Ecto neural progenitor cell (in vitro differentiated cells): Measurements from ENCODE around the gene PRKCA.
"Not testable (repeated sequence)": the region's sequence is repeated elsewhere in the genome, so short reads cannot be mapped to it uniquely, and the experiment has no call there.

Experiments
- DNase-seq: peaks from one replicate; pipeline ENCODE4 v3.0.0-alpha.2; 2018; ENCODE audit warnings: low spot score

Gene PRKCA

GRCh38 chr17:66290101-66290722 lies 12.2 kb upstream of the PRKCA start:
- DNase-seq = no peak

GRCh38 chr17:66292353-66292752 lies 10.1 kb upstream of the PRKCA start:
- DNase-seq = no peak

DNA sequence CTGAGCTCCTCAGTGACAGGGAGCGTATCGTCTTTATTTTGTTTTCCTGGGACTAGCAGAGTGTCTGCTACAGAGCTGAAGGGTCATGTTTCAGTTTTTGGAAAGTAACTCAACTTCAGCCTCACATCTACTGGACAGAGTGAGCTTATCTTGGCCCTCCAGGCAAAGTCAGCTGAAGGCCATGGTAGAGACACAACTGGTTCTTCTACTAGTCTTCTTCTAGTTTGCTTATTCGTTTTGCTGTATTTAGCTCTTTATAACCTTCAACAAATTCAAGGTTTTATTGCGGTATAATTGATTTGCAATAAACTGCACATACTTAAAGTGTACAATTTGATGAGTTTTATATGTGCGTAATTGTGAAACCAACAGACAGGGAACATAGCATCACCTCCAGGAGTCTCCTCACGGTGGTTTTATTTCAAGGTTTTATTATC lies 6.1 kb upstream of the PRKCA start:
- DNase-seq = no peak

DNA sequence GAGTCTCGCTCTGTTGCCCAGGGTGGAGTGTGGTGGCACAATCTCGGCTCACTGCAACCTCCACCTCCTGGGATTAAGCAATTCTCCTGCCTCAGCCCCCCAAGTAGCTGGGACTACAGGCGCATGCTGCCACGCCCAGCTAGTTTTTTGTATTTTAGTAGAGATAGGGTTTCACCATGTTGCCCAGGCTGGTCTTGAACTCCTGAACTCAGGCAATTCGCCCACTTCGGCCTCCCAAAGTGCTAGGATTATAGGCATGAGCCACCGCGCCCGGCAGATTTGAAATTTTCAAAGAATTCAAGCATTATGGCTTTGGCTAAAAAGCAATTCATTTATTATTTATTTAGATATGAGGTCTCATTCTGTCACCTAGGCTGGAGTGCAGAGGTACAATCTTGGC lies 5.0 kb upstream of the PRKCA start:
- not testable (repeated sequence) for DNase-seq

GRCh38 chr17:66299711-66300110 lies 2.7 kb upstream of the PRKCA start:
- no peak for DNase-seq

DNA sequence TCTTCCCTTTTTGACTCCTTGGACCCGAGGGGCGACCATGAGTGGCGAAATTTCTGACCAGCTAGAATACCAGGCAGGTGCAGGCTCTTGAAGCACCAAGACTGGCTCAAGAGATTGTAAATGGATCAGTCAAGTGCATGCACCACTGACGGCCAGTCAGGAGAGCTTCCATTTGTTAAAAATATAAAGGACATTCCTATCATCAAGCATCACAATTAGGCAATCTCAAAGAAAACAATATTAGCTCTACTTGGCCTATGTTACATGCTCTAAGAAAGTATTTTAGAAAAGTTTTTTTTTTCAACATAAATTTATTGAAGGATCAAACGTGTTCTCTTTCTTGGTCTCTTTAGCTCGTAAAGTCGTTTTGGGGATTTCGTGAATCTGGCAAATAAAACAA lies 1.5 kb upstream of the PRKCA start:
- DNase-seq = no peak

- DNase-seq = no peak
These were observed 998 bp upstream of the PRKCA start for GRCh38 chr17:66301367-66301863.

- peak; percentile 90 for DNase-seq
These were observed 581 bp downstream of the PRKCA start for GRCh38 chr17:66302761-66303626.

DNA sequence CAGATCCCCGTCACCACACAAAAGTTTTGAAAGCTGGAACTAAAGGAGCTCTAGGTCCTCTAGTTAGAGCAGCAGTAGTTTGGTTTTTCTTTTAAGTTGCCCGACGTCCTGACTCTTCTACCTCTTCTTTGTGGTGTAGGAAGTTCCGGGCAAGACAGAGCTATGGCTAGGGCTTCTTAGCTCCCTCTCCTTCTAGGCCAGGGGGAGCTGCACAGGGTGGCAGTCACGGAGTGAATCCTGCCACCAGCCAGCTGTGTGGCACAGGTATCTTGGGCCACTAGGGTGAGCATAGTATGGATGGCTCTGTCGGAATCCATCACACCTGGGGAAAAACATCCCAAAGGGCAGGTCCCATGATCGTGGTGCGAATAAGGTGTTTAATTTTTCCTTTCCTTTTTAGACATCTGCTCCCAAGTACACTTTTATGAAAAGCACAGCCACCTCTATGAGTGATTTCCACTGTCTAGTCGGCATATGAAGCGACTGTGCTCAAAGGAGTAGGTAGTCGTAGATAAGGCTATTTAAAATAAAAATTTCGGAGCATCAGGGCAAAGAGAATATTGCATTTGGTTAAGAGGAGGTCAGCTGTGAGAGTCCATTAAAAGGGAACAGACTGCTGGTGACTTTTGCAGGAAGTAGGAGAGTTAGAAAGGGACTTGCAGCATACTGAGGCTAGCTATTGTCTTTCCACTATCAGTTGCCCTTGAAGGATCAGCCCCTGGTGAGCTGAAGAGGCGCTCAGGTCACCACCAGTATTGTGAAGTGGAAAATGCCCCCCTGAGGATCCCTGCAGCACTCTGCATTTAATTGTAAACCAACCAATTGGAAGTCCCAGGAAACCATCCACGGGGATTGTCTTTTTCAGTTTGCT lies 2.1 kb downstream of the PRKCA start:
- DNase-seq = peak; percentile 61

GRCh38 chr17:66306446-66306845 lies 4.0 kb downstream of the PRKCA start:
- DNase-seq = no peak

DNA sequence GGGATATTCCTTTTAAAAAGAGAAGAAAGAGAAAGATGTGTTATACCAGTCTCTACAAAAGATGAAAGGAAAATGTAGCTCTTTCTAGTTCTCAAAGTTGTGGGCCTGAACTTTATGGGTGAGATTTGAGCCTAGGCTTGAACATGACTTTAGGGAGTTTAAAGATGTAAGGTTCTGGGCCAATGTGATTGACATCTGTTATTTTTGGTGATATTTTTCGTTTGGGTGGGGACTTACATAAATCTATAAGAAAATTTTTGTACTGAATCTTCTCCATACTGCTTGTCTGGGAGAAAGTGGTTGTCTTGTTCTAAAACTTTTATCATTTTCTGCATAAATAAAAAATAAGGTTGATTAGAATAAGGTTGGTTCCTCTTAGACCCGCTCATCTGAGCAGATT lies 4.8 kb downstream of the PRKCA start:
- DNase-seq = no peak

DNA sequence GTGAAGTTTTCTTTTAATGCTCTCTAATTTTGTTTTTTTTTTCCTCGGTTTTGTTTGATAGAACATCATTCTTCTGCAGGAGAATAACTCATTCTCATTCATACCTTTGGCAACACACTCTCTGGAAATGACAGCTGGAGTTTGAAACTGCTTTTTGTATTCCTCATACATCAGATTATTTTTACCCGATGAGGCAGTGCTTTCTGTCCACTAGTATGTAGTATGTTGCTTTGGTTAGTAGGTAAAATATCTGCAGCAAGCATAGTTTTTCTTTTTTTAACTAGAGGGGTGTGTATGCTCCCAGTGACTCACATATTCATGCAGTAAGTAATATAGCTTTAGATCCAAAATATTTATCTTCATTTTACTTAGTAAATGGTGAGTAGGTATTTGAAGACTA lies 6.4 kb downstream of the PRKCA start:
- DNase-seq = no peak

DNA sequence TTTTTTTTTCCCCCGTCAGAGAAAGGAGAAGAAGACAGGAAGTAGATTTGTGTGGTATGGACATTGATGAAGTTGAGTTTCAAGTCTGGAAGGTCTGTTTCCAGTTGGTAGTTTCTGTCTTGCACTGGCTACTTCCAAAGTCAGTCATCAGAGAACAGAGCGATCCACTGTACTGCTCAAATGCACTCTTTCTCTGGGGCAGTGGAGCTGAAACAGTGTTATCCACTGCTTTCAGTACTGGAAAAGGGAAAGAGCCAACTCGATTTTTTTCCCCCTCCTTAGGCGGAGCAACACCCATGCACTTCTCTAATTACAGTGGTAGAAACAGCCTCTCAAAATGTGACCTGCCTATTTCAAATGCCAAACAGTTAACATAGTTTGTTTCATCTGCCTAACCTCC lies 7.4 kb downstream of the PRKCA start:
- peak; percentile 11 for DNase-seq

GRCh38 chr17:66310528-66311148 lies 8.2 kb downstream of the PRKCA start:
- peak; percentile 47 for DNase-seq

DNA sequence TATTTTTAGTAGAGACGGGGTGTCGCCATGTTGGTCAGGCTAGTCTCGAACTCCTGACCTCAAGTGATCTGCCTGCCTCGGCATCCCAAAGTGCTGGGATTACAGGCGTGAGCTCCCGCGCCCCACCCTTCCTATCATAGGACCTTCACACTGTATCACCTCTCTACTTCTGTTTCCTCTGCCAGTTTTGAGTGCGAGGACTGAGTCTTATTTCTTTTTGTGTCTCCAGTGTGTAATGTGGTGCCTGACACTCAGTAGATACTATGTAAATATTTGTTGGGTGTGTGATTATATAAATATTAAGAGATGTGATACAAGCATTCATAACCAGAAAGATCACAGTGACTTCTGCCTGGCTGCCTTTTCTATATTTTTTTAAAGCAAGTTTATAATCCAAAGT lies 10.5 kb downstream of the PRKCA start:
- no peak for DNase-seq

- DNase-seq = no peak
These were observed 10.9 kb downstream of the PRKCA start for GRCh38 chr17:66313325-66313724.

GRCh38 chr17:66313995-66314659 lies 11.7 kb downstream of the PRKCA start:
- peak; percentile 10 for DNase-seq

- DNase-seq = no peak
These were observed 15.2 kb downstream of the PRKCA start for GRCh38 chr17:66317629-66318028.

DNA sequence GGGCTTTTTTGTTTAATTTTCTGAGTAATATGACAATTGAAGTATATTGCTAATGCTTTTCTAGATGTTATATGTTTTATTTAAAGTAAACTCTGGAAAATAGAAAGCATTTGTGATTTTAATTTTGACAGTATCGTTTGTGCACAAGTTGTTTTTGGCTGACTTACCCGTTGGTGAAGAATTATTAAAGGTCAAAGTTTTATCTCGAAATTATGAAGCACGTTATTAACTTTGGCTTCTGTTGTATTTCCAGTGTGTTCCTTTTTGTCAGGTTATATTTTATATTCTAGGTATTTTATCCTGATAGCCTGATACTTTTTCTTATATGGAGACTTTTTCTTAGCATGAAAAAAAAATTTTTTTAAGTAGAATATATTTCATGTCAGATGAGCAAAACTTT lies 16.8 kb downstream of the PRKCA start:
- no peak for DNase-seq

GRCh38 chr17:66322764-66323163 lies 20.4 kb downstream of the PRKCA start:
- no peak for DNase-seq

- not testable (repeated sequence) for DNase-seq
These were observed 22.1 kb downstream of the PRKCA start for GRCh38 chr17:66324381-66325004.
